Neural cell (in vitro differentiated cells): ENCODE results near the gene CACNA1S. TPM values are rescaled to one million over a fixed set of nuclear protein-coding genes. Genes with fewer than 3 reads are reported as not detected.

ENCODE experiments used
- H2AFZ ChIP-seq: fragments of 200-600, 300-800 bp; sonication (generic), shearing (Covaris generic); 2 replicates; pipeline ENCODE4 v1.6.0; 2014; ENCODE audit warnings: low read depth, mild to moderate bottlenecking, antibody characterized with exemption, low read length, moderate library complexity
- H3F3A ChIP-seq: fragments of 200-600 bp; shearing (Covaris generic); 2 replicates; pipeline ENCODE4 v1.6.1; 2016; ENCODE audit warnings: mild to moderate bottlenecking, moderate library complexity, mixed read lengths, antibody characterized with exemption, low read length; ENCODE audit not compliant: insufficient read depth, poor library complexity, severe bottlenecking
- H3K27ac ChIP-seq: fragments of 200-600, 300-800 bp; sonication (generic), shearing (Covaris generic); 2 replicates; pipeline ENCODE4 v1.5.1; 2014; ENCODE audit warnings: mild to moderate bottlenecking, low read length, moderate library complexity
- H3K27me3 ChIP-seq: fragments of 300-800, 200-600 bp; sonication (generic), shearing (Covaris generic); 2 replicates; pipeline ENCODE4 v1.6.0; 2014; ENCODE audit warnings: mild to moderate bottlenecking, low read depth, low read length, moderate library complexity; ENCODE audit not compliant: insufficient read depth
- H3K36me3 ChIP-seq: fragments of 300-800, 200-600 bp; sonication (generic), shearing (Covaris generic); 2 replicates; pipeline ENCODE4 v1.5.1; 2014; ENCODE audit warnings: mild to moderate bottlenecking, antibody characterized with exemption, low read length, moderate library complexity; ENCODE audit not compliant: insufficient read depth
- H3K4me2 ChIP-seq: fragments of 300-800, 200-600 bp; sonication (generic), shearing (Covaris generic); 2 replicates; pipeline ENCODE4 v1.6.0; 2014; ENCODE audit warnings: mild to moderate bottlenecking, low read length
- H3K4me3 ChIP-seq: fragments of 300-800, 200-600 bp; sonication (generic), shearing (Covaris generic); 2 replicates; pipeline ENCODE4 v1.5.1; 2014; ENCODE audit warnings: mild to moderate bottlenecking, low read length, moderate library complexity
- H3K79me2 ChIP-seq: fragments of 200-600 bp; shearing (Covaris generic); replicated peaks from 2 replicates; pipeline ENCODE4 v1.6.0; 2014; ENCODE audit warnings: mild to moderate bottlenecking, low read length, moderate library complexity; ENCODE audit not compliant: insufficient read depth
- H3K9ac ChIP-seq: fragments of 300-800, 200-600 bp; sonication (generic), shearing (Covaris generic); 2 replicates; pipeline ENCODE4 v1.6.1; 2016; ENCODE audit warnings: mild to moderate bottlenecking, low read length, mixed read lengths
- H3K9me2 ChIP-seq: fragments of 200-600 bp; shearing (Covaris generic); 2 replicates; pipeline ENCODE4 v1.6.1; 2016; ENCODE audit warnings: mild to moderate bottlenecking, low read length, mixed read lengths; ENCODE audit not compliant: insufficient read depth
- H3K9me3 ChIP-seq: fragments of 200-600, 300-800 bp; sonication (generic), shearing (Covaris generic); 2 replicates; pipeline ENCODE4 v1.6.1; 2016; ENCODE audit warnings: mild to moderate bottlenecking, mixed run types, low read length, moderate library complexity, mixed read lengths
- H4K20me1 ChIP-seq: fragments of 200-600 bp; shearing (Covaris generic); 2 replicates; pipeline ENCODE4 v1.6.1; 2016; ENCODE audit warnings: mild to moderate bottlenecking, mixed run types; ENCODE audit not compliant: insufficient read depth
- CTCF ChIP-seq: fragments of 450-650 bp; IDR thresholded peaks from 2 replicates; pipeline ENCODE4 v1.5.1; 2014; ENCODE audit warnings: antibody characterized with exemption, mild to moderate bottlenecking, moderate library complexity; ENCODE audit not compliant: poor library complexity, severe bottlenecking
- EP300 ChIP-seq: fragments of 450-650 bp; conservative IDR thresholded peaks from 2 replicates; pipeline ENCODE4 v1.6.1; 2014; ENCODE audit warnings: antibody characterized with exemption, mild to moderate bottlenecking, moderate library complexity; ENCODE audit not compliant: poor library complexity, severe bottlenecking
- EZH2 ChIP-seq: fragments of 200-600, 300-800 bp; shearing (Covaris generic), sonication (generic); IDR thresholded peaks from 2 replicates; pipeline ENCODE4 v1.6.1; 2014; ENCODE audit warnings: antibody characterized with exemption, low read length, borderline replicate concordance, mild to moderate bottlenecking; ENCODE audit not compliant: insufficient read depth, poor library complexity, severe bottlenecking
- MXI1 ChIP-seq: fragments of 450-650 bp; conservative IDR thresholded peaks from 2 replicates; pipeline ENCODE4 v1.6.1; 2014; ENCODE audit warnings: antibody characterized with exemption, mild to moderate bottlenecking; ENCODE audit not compliant: poor library complexity, severe bottlenecking
- POLR2AphosphoS5 ChIP-seq: IDR thresholded peaks from 2 replicates; pipeline ENCODE4 v1.6.1; 2012
- RAD21 ChIP-seq: fragments of 450-650 bp; conservative IDR thresholded peaks from 2 replicates; pipeline ENCODE4 v1.6.1; 2014; ENCODE audit warnings: antibody characterized with exemption, mild to moderate bottlenecking, moderate library complexity
- REST ChIP-seq: IDR thresholded peaks from 2 replicates; pipeline ENCODE4 v1.6.1; 2012; ENCODE audit warnings: borderline replicate concordance
- SMC3 ChIP-seq: fragments of 450-650 bp; conservative IDR thresholded peaks from 2 replicates; pipeline ENCODE4 v1.6.1; 2014; ENCODE audit warnings: antibody characterized with exemption, mild to moderate bottlenecking, moderate library complexity; ENCODE audit not compliant: poor library complexity
- TAF1 ChIP-seq: IDR thresholded peaks from 2 replicates; pipeline ENCODE4 v1.6.1; 2012; ENCODE audit warnings: low read depth
- polyA plus RNA-seq: library from polyadenylated mRNA; depleted of rRNA; stranded (reverse); fragments of >200 nt; gene quantifications from 2 replicates; pipeline ENCODE4 v1.2.3, GENCODE V29; 2014

The CACNA1S gene
- polyA plus RNA-seq, 1 donor from 2014 or later: 0.05 TPM

GRCh38 chr1:201004732-201005131 is 107.5 kb downstream of the CACNA1S start:
- no peaks in the 10 kb centered on the region for H3F3A ChIP-seq
- H3K9ac ChIP-seq: no peak overlapping the region
- H3K36me3 ChIP-seq: peaks cover 25% of the 10 kb centered on the region
- no peak overlapping the region for H3K4me3 ChIP-seq
- H3K9me3 ChIP-seq: no peaks in the 10 kb centered on the region
- H4K20me1 ChIP-seq: peaks cover 23% of the 10 kb centered on the region
- H2AFZ ChIP-seq: no peak overlapping the region
- no peaks in the 10 kb centered on the region for H3K9me2 ChIP-seq
- H3K79me2 ChIP-seq: peaks cover 23% of the 10 kb centered on the region
- H3K27ac ChIP-seq: no peak overlapping the region
- no peak overlapping the region for H3K4me2 ChIP-seq
- H3K27me3 ChIP-seq: no peaks in the 10 kb centered on the region
- TF ChIP-seq MXI1: no peak
- TF ChIP-seq RAD21: no peak
- TF ChIP-seq REST: no peak
- TF ChIP-seq SMC3: no peak
- no peak for TF ChIP-seq POLR2AphosphoS5
- TF ChIP-seq TAF1: no peak
- TF ChIP-seq CTCF: no peak
- no peak for TF ChIP-seq EP300
- no peak for TF ChIP-seq EZH2

GRCh38 chr1:201004154-201004553 is 108.1 kb downstream of the CACNA1S start:
- Histone ChIP-seq H3K79me2 (peaks cover 18% of the 10 kb centered on the region), H3K4me3 (no peak overlapping the region), H3K27me3 (no peaks in the 10 kb centered on the region), H3K9me3 (no peaks in the 10 kb centered on the region), H3K9me2 (no peaks in the 10 kb centered on the region), H3K36me3 (peaks cover 25% of the 10 kb centered on the region), H2AFZ (no peak overlapping the region), H3K9ac (no peak overlapping the region), H3F3A (no peaks in the 10 kb centered on the region), H4K20me1 (peaks cover 17% of the 10 kb centered on the region), H3K27ac (no peak overlapping the region), H3K4me2 (no peak overlapping the region)
- TF ChIP-seq EZH2 (no peak), TAF1 (no peak), POLR2AphosphoS5 (no peak), RAD21 (no peak), SMC3 (no peak), EP300 (no peak), REST (no peak), CTCF (no peak), MXI1 (no peak)
